Left ventricle myocardium inferior (tissue), 1 donor: Measurements from ENCODE around the gene KCTD12. TPM values are rescaled to one million over a fixed set of nuclear protein-coding genes. Genes with fewer than 3 reads are reported as not detected.

Experiments
- DNase-seq: peaks from one replicate; pipeline ENCODE4 v3.0.0-alpha.2; 2020
- H3K27ac ChIP-seq: fragments of 200-600 bp; replicated peaks from 2 replicates; pipeline ENCODE4 v1.8.0; 2021
- H3K27me3 ChIP-seq: fragments of 200-600 bp; 2 replicates; pipeline ENCODE4 v1.8.0; 2021; ENCODE audit warnings: low read depth
- H3K36me3 ChIP-seq: fragments of 200-600 bp; 2 replicates; pipeline ENCODE4 v1.8.0; 2021
- H3K4me1 ChIP-seq: fragments of 200-600 bp; 2 replicates; pipeline ENCODE4 v1.8.0; 2021
- H3K4me3 ChIP-seq: fragments of 200-600 bp; 2 replicates; pipeline ENCODE4 v1.8.0; 2021; ENCODE audit warnings: mild to moderate bottlenecking, moderate library complexity
- H3K9me3 ChIP-seq: fragments of 200-600 bp; replicated peaks from 2 replicates; pipeline ENCODE4 v1.8.0; 2021
- intact Hi-C: fragments of 100-400 bp; cut with micrococcal nuclease; formaldehyde crosslinking; loops from one replicate; pipeline ENCODE4 v1.11.0; 2022
- total RNA-seq: library from RNA; stranded (reverse); fragmentation: NEBNext Ultra II Directional; extraction: Animal tissue kit (Norgen Biotek cat#: 25700); gene quantifications from one replicate; pipeline ENCODE4 v1.2.1, GENCODE V29; 2021
- TF ChIP-seq, protein P1 (sequence below): fragments of 200-600 bp; IDR thresholded peaks from 2 replicates; pipeline ENCODE4 v1.8.0; 2021; ENCODE audit warnings: antibody characterized with exemption, mild to moderate bottlenecking, borderline replicate concordance
- donor health status: DM: no; HTN: yes; CAD: no; lungs with severe emphysema.

Gene KCTD12
- total RNA-seq, 1 donor from 2014 or later, result 37.2 TPM

DNA sequence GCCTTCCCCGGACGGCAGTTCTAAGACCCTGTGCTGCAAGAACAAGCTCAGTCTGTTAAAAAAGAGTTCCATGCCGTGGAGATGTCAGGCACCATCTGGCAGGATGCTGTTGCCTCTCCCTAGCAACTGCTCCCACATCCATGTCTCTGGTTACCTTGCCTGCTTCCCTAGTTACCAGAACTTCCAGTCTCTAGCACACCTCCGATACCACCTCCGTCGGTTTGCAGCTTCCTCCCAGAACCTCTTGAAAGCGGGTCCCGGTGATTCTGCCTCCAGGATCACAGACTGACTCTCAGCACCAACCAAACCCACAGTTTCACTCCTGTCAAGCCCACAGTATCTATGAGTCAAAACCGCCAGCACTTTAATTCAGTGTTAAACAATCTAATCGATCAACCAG lies 55.4 kb downstream of the KCTD12 start:
- Histone ChIP-seq H3K4me3 (no peak overlapping the region), H3K4me1 (peaks cover 23% of the 10 kb centered on the region), H3K27ac (no peak overlapping the region), H3K9me3 (no peaks in the 10 kb centered on the region), H3K36me3 (no peaks in the 10 kb centered on the region), H3K27me3 (no peaks in the 10 kb centered on the region)
- intact Hi-C loops, result no loop called here
- no peak for DNase-seq
- TF ChIP-seq, protein P1, sequence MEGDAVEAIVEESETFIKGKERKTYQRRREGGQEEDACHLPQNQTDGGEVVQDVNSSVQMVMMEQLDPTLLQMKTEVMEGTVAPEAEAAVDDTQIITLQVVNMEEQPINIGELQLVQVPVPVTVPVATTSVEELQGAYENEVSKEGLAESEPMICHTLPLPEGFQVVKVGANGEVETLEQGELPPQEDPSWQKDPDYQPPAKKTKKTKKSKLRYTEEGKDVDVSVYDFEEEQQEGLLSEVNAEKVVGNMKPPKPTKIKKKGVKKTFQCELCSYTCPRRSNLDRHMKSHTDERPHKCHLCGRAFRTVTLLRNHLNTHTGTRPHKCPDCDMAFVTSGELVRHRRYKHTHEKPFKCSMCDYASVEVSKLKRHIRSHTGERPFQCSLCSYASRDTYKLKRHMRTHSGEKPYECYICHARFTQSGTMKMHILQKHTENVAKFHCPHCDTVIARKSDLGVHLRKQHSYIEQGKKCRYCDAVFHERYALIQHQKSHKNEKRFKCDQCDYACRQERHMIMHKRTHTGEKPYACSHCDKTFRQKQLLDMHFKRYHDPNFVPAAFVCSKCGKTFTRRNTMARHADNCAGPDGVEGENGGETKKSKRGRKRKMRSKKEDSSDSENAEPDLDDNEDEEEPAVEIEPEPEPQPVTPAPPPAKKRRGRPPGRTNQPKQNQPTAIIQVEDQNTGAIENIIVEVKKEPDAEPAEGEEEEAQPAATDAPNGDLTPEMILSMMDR, result no peak

Other genes starting within 250 kb of the KCTD12 start
- not detected for gene ACOD1, start 62.1 kb upstream of the KCTD12 start, total RNA-seq
- 15.0 TPM for gene CLN5, start 105.7 kb upstream of the KCTD12 start, total RNA-seq
- 25.0 TPM for gene FBXL3, start 140.8 kb upstream of the KCTD12 start, total RNA-seq